RWPE1 (cell line): ENCODE measurements around the gene TTC28.
"Not testable (repeated sequence)": the region's sequence is repeated elsewhere in the genome, so short reads cannot be mapped to it uniquely, and the experiment has no call there.

Experiments
- CTCF ChIA-PET: fragments of 350-600 bp; sonication (Branson Sonifier 250); formaldehyde crosslinking; extraction: SDS; loops from one replicate; lab custom pipeline; 2021; lab: Yijun Ruan, JAX
- POLR2A ChIA-PET: fragments of 400-600 bp; formaldehyde crosslinking; extraction: SDS; loops from one replicate; lab custom pipeline; 2020; ENCODE audit warnings: antibody characterized with exemption; ENCODE audit not compliant: low non-redundant PET; lab: Yijun Ruan, JAX
- DNase-seq: peaks from one replicate; pipeline ENCODE4 v3.0.0; 2012; ENCODE audit warnings: low spot score
- H3K27ac ChIP-seq: fragments of 450-650 bp; 2 replicates; pipeline ENCODE4 v1.5.1; 2017
- CTCF ChIP-seq: fragments of 450-650 bp; conservative IDR thresholded peaks from 2 replicates; pipeline ENCODE4 v1.5.1; 2017; ENCODE audit warnings: low read depth, mild to moderate bottlenecking

Gene TTC28

GRCh38 chr22:28629420-28630176 is 50.0 kb downstream of the TTC28 start:
- POLR2A ChIA-PET = no interaction called here
- no peak overlapping the region for H3K27ac ChIP-seq
- DNase-seq = no peak
- CTCF ChIA-PET = interaction anchor here (0.6 to 1.2 kb wide), 2 partner anchors 21 to 616 kb away, joined by 3 to 5 read pairs; no protein-coding TSS in a partner anchor
- no peak for TF ChIP-seq CTCF

- no peak for TF ChIP-seq CTCF
- no peak overlapping the region for H3K27ac ChIP-seq
- ChIA-PET POLR2A (no interaction called here), CTCF (interaction anchor here (0.6 kb wide), 1 partner anchor 20 kb away, joined by 5 read pairs; no protein-coding TSS in a partner anchor)
- no peak for DNase-seq
Observed at GRCh38 chr22:28628766-28629165, 50.9 kb downstream of the TTC28 start.

- POLR2A ChIA-PET = no interaction called here
- DNase-seq = no peak
- no peak overlapping the region for H3K27ac ChIP-seq
- no peak for TF ChIP-seq CTCF
- CTCF ChIA-PET = no interaction called here
Observed at GRCh38 chr22:28627791-28628190, 51.8 kb downstream of the TTC28 start.

GRCh38 chr22:28620244-28620922 is 59.3 kb downstream of the TTC28 start:
- DNase-seq = no peak
- no peak for TF ChIP-seq CTCF
- ChIA-PET POLR2A (no interaction called here), CTCF (no interaction called here)
- H3K27ac ChIP-seq = no peak overlapping the region

GRCh38 chr22:28619236-28619635 is 60.4 kb downstream of the TTC28 start:
- CTCF ChIA-PET = no interaction called here
- no peak for DNase-seq
- TF ChIP-seq CTCF = no peak
- H3K27ac ChIP-seq = no peak overlapping the region
- POLR2A ChIA-PET = no interaction called here

- DNase-seq, CTCF ChIA-PET, H3K27ac ChIP-seq, POLR2A ChIA-PET: not testable (repeated sequence)
Observed at GRCh38 chr22:28615423-28615822, 64.2 kb downstream of the TTC28 start.

GRCh38 chr22:28609921-28610320 is 69.7 kb downstream of the TTC28 start:
- no peak for TF ChIP-seq CTCF
- ChIA-PET POLR2A (no interaction called here), CTCF (interaction anchor here (0.6 kb wide), 1 partner anchor 9 kb away, joined by 3 read pairs; no protein-coding TSS in a partner anchor)
- no peak for DNase-seq
- no peak overlapping the region for H3K27ac ChIP-seq
